Measurements from ENCODE around the gene RASL10B.

DNA sequence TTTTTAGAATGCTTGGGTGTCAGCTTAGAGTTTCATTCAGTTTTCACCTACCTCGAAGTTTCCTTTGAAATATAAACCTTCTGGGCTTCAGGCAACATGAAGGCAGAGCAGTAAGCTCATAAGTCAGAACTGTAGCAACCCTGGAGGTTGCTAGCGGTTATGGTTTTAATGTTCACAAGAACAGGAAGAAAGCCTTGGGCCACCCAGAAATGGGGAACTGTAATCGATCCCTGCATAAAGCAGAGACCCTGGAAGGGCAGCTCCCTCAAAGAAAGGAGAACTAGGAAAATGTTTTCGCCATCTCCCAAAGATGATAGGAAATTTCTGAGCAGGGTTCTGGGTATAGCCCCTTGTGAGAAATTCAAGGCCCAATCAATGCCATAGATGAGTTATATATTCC is 47.8 kb upstream of the RASL10B start:
- TF ChIP-seq, protein P1, sequence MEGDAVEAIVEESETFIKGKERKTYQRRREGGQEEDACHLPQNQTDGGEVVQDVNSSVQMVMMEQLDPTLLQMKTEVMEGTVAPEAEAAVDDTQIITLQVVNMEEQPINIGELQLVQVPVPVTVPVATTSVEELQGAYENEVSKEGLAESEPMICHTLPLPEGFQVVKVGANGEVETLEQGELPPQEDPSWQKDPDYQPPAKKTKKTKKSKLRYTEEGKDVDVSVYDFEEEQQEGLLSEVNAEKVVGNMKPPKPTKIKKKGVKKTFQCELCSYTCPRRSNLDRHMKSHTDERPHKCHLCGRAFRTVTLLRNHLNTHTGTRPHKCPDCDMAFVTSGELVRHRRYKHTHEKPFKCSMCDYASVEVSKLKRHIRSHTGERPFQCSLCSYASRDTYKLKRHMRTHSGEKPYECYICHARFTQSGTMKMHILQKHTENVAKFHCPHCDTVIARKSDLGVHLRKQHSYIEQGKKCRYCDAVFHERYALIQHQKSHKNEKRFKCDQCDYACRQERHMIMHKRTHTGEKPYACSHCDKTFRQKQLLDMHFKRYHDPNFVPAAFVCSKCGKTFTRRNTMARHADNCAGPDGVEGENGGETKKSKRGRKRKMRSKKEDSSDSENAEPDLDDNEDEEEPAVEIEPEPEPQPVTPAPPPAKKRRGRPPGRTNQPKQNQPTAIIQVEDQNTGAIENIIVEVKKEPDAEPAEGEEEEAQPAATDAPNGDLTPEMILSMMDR (conservative IDR thresholded peaks at IDR 0.05; ENCODE audit: low read length) = no peak
- TF ChIP-seq EZH2phosphoT487 (IDR thresholded peaks at IDR 0.05; ENCODE audit: borderline replicate concordance, low read depth, low read length) = no peak

Data from OCI-LY7 (cell line).